OCI-LY7 (cell line): ENCODE data around the gene YJU2.

ENCODE experiments used
- EZH2phosphoT487 ChIP-seq: fragments of 200-600 bp; sonication (generic); IDR thresholded peaks from 2 replicates; pipeline ENCODE4 v1.6.1; 2018; ENCODE audit warnings: low read depth, borderline replicate concordance, mild to moderate bottlenecking, mixed run types, antibody characterized with exemption, low read length, moderate library complexity, mixed read lengths
- TF ChIP-seq, protein P1 (sequence below): fragments of 200-600 bp; sonication (generic); conservative IDR thresholded peaks from 2 replicates; pipeline ENCODE4 v1.5.1; 2014; ENCODE audit warnings: mild to moderate bottlenecking, antibody characterized with exemption, low read length, moderate library complexity, mixed read lengths

DNA sequence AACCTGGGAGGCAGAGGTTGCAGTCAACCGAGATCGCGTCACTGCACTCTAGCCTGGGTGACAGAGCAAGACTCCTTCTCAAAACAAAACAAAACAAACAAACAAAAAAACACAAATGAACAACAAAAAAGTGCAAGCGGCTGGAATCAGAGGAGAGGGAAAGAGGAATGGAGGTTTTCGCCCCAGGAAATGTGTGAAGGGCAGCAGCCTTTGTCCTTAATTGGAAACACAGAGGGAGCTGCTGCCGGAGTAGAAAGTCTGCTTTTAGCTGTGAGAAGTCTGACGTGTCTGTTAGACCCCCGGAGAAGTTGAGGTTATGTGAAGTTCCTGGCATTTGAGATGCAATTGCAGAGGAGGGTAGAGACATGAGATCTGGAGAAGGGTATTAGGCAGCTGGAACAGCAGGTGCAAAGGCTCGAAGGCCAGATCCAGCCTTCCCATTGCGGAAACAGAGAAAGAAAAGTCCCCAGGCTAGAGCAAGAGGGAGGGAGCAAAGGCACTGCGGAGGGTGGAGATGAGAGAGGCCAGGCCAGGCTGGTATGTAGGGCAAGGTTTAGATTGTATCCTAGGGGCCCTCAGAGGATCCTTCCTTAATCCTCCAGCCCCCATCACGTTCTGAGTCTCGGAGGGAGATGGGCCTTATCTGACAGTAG, 54.8 kb downstream of the YJU2 start:
- TF ChIP-seq EZH2phosphoT487, result no peak
- TF ChIP-seq, protein P1, sequence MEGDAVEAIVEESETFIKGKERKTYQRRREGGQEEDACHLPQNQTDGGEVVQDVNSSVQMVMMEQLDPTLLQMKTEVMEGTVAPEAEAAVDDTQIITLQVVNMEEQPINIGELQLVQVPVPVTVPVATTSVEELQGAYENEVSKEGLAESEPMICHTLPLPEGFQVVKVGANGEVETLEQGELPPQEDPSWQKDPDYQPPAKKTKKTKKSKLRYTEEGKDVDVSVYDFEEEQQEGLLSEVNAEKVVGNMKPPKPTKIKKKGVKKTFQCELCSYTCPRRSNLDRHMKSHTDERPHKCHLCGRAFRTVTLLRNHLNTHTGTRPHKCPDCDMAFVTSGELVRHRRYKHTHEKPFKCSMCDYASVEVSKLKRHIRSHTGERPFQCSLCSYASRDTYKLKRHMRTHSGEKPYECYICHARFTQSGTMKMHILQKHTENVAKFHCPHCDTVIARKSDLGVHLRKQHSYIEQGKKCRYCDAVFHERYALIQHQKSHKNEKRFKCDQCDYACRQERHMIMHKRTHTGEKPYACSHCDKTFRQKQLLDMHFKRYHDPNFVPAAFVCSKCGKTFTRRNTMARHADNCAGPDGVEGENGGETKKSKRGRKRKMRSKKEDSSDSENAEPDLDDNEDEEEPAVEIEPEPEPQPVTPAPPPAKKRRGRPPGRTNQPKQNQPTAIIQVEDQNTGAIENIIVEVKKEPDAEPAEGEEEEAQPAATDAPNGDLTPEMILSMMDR, result no peak
